ENCODE measurements around the gene TSPAN11.

TSPAN11 gene

GRCh38 chr12:30962047-30962446 is 35.5 kb downstream of the TSPAN11 start:
- no peak overlapping the region for H3K27ac Mint-ChIP-seq
- no peaks in the 10 kb centered on the region for H3K9me3 Mint-ChIP-seq
- H3K4me1 Mint-ChIP-seq (ENCODE audit: low read depth), result no peaks in the 10 kb centered on the region
- H3K4me3 Mint-ChIP-seq, result no peak overlapping the region
- DNase-seq, result no peak
- H3K36me3 Mint-ChIP-seq (ENCODE audit: low read depth), result no peaks in the 10 kb centered on the region
- H3K27me3 Mint-ChIP-seq, result peaks cover 11% of the 10 kb centered on the region

- Mint-ChIP-seq H3K9me3 (no peaks in the 10 kb centered on the region), H3K36me3 (ENCODE audit: low read depth) (no peaks in the 10 kb centered on the region), H3K4me3 (no peak overlapping the region), H3K27me3 (peaks cover 6% of the 10 kb centered on the region), H3K27ac (no peak overlapping the region), H3K4me1 (ENCODE audit: low read depth) (no peaks in the 10 kb centered on the region)
- DNase-seq, result no peak
These were observed 37.4 kb downstream of the TSPAN11 start for GRCh38 chr12:30963709-30964564.

GRCh38 chr12:30964896-30965612 is 38.5 kb downstream of the TSPAN11 start:
- Mint-ChIP-seq H3K27me3 (peaks cover 4% of the 10 kb centered on the region), H3K4me3 (no peak overlapping the region), H3K27ac (no peak overlapping the region), H3K36me3 (ENCODE audit: low read depth) (no peaks in the 10 kb centered on the region), H3K4me1 (ENCODE audit: low read depth) (no peaks in the 10 kb centered on the region), H3K9me3 (no peaks in the 10 kb centered on the region)
- no peak for DNase-seq

GRCh38 chr12:30965613-30965985 is 39.1 kb downstream of the TSPAN11 start:
- DNase-seq, result no peak
- no peaks in the 10 kb centered on the region for H3K9me3 Mint-ChIP-seq
- H3K4me3 Mint-ChIP-seq, result no peak overlapping the region
- H3K27ac Mint-ChIP-seq, result no peak overlapping the region
- no peaks in the 10 kb centered on the region for H3K36me3 Mint-ChIP-seq (ENCODE audit: low read depth)
- H3K4me1 Mint-ChIP-seq (ENCODE audit: low read depth), result no peaks in the 10 kb centered on the region
- peaks cover 10% of the 10 kb centered on the region for H3K27me3 Mint-ChIP-seq

- DNase-seq, result no peak
- Mint-ChIP-seq H3K9me3 (no peaks in the 10 kb centered on the region), H3K27me3 (peaks cover 12% of the 10 kb centered on the region), H3K4me3 (no peak overlapping the region), H3K36me3 (ENCODE audit: low read depth) (no peaks in the 10 kb centered on the region), H3K27ac (no peak overlapping the region), H3K4me1 (ENCODE audit: low read depth) (no peaks in the 10 kb centered on the region)
These were observed 40.5 kb downstream of the TSPAN11 start for GRCh38 chr12:30967026-30967425.

- no peak for DNase-seq
- no peak overlapping the region for H3K4me3 Mint-ChIP-seq
- H3K36me3 Mint-ChIP-seq (ENCODE audit: low read depth), result no peaks in the 10 kb centered on the region
- H3K4me1 Mint-ChIP-seq (ENCODE audit: low read depth), result no peaks in the 10 kb centered on the region
- H3K27ac Mint-ChIP-seq, result no peak overlapping the region
- H3K27me3 Mint-ChIP-seq, result peaks cover 12% of the 10 kb centered on the region
- no peaks in the 10 kb centered on the region for H3K9me3 Mint-ChIP-seq
These were observed 41.7 kb downstream of the TSPAN11 start for GRCh38 chr12:30968211-30968610.

- H3K9me3 Mint-ChIP-seq, result no peaks in the 10 kb centered on the region
- no peak overlapping the region for H3K4me3 Mint-ChIP-seq
- H3K4me1 Mint-ChIP-seq (ENCODE audit: low read depth), result no peaks in the 10 kb centered on the region
- peaks cover 12% of the 10 kb centered on the region for H3K27me3 Mint-ChIP-seq
- DNase-seq, result no peak
- H3K36me3 Mint-ChIP-seq (ENCODE audit: low read depth), result no peaks in the 10 kb centered on the region
- H3K27ac Mint-ChIP-seq, result no peak overlapping the region
These were observed 42.5 kb downstream of the TSPAN11 start for GRCh38 chr12:30969006-30969405.

GRCh38 chr12:30969606-30970395 is 43.3 kb downstream of the TSPAN11 start:
- no peaks in the 10 kb centered on the region for H3K9me3 Mint-ChIP-seq
- peaks cover 12% of the 10 kb centered on the region for H3K27me3 Mint-ChIP-seq
- no peaks in the 10 kb centered on the region for H3K4me1 Mint-ChIP-seq (ENCODE audit: low read depth)
- no peak for DNase-seq
- no peak overlapping the region for H3K4me3 Mint-ChIP-seq
- H3K36me3 Mint-ChIP-seq (ENCODE audit: low read depth), result no peaks in the 10 kb centered on the region
- no peak overlapping the region for H3K27ac Mint-ChIP-seq

GRCh38 chr12:30970559-30971197 is 44.1 kb downstream of the TSPAN11 start:
- Mint-ChIP-seq H3K27ac (no peak overlapping the region), H3K36me3 (ENCODE audit: low read depth) (no peaks in the 10 kb centered on the region), H3K9me3 (no peaks in the 10 kb centered on the region), H3K27me3 (peaks cover 12% of the 10 kb centered on the region), H3K4me3 (no peak overlapping the region), H3K4me1 (ENCODE audit: low read depth) (no peaks in the 10 kb centered on the region)
- no peak for DNase-seq

GRCh38 chr12:30972035-30972434 is 45.5 kb downstream of the TSPAN11 start:
- no peak for DNase-seq
- H3K4me3 Mint-ChIP-seq, result no peak overlapping the region
- H3K27ac Mint-ChIP-seq, result no peak overlapping the region
- H3K4me1 Mint-ChIP-seq (ENCODE audit: low read depth), result no peaks in the 10 kb centered on the region
- no peaks in the 10 kb centered on the region for H3K36me3 Mint-ChIP-seq (ENCODE audit: low read depth)
- H3K9me3 Mint-ChIP-seq, result no peaks in the 10 kb centered on the region
- peaks cover 9% of the 10 kb centered on the region for H3K27me3 Mint-ChIP-seq

GRCh38 chr12:30973175-30973574 is 46.6 kb downstream of the TSPAN11 start:
- Mint-ChIP-seq H3K36me3 (ENCODE audit: low read depth) (no peaks in the 10 kb centered on the region), H3K4me3 (no peak overlapping the region), H3K27me3 (peaks cover 9% of the 10 kb centered on the region), H3K9me3 (no peaks in the 10 kb centered on the region), H3K4me1 (ENCODE audit: low read depth) (no peaks in the 10 kb centered on the region), H3K27ac (no peak overlapping the region)
- no peak for DNase-seq

GRCh38 chr12:30973830-30974229 is 47.3 kb downstream of the TSPAN11 start:
- Mint-ChIP-seq H3K4me3 (no peak overlapping the region), H3K9me3 (no peaks in the 10 kb centered on the region), H3K27me3 (peaks cover 9% of the 10 kb centered on the region), H3K4me1 (ENCODE audit: low read depth) (no peaks in the 10 kb centered on the region), H3K27ac (no peak overlapping the region), H3K36me3 (ENCODE audit: low read depth) (no peaks in the 10 kb centered on the region)
- no peak for DNase-seq

GRCh38 chr12:30974746-30975500 is 48.4 kb downstream of the TSPAN11 start:
- Mint-ChIP-seq H3K27me3 (peaks cover 9% of the 10 kb centered on the region), H3K4me3 (no peak overlapping the region), H3K9me3 (no peaks in the 10 kb centered on the region), H3K4me1 (ENCODE audit: low read depth) (no peaks in the 10 kb centered on the region), H3K27ac (no peak overlapping the region), H3K36me3 (ENCODE audit: low read depth) (no peaks in the 10 kb centered on the region)
- DNase-seq, result no peak

- no peak for DNase-seq
- Mint-ChIP-seq H3K9me3 (no peaks in the 10 kb centered on the region), H3K27me3 (peaks cover 2% of the 10 kb centered on the region), H3K4me1 (ENCODE audit: low read depth) (no peaks in the 10 kb centered on the region), H3K36me3 (ENCODE audit: low read depth) (no peaks in the 10 kb centered on the region), H3K27ac (no peak overlapping the region), H3K4me3 (no peak overlapping the region)
These were observed 49.0 kb downstream of the TSPAN11 start for GRCh38 chr12:30975581-30975980.

Measured in activated T-cell treated with anti-CD3 and anti-CD28 coated beads, Interleukin-2, amount 50 U/mL, for 24 hours (primary cell).